GM12891 (cell line): ENCODE measurements around the gene ST3GAL6.

ENCODE experiments used
- PAX5 ChIP-seq: IDR thresholded peaks from 2 replicates; pipeline ENCODE4 v1.6.1; 2011; ENCODE audit warnings: low read length, moderate library complexity, mild to moderate bottlenecking; ENCODE audit not compliant: insufficient read depth, severe bottlenecking
- POLR2A ChIP-seq: IDR thresholded peaks from 2 replicates; pipeline ENCODE4 v1.6.1; 2011; ENCODE audit warnings: low read depth, low read length, control low read depth
- POLR2AphosphoS5 ChIP-seq: IDR thresholded peaks from 2 replicates; pipeline ENCODE4 v1.6.1; 2011; ENCODE audit warnings: low read depth, low read length, control low read depth
- POU2F2 ChIP-seq: IDR thresholded peaks from 2 replicates; pipeline ENCODE4 v1.6.1; 2011; ENCODE audit warnings: low read depth, mild to moderate bottlenecking, control low read depth, low read length, moderate library complexity
- SPI1 ChIP-seq: IDR thresholded peaks from 2 replicates; pipeline ENCODE4 v1.6.1; 2011; ENCODE audit warnings: low read depth, low read length, control low read depth
- TAF1 ChIP-seq: IDR thresholded peaks from 2 replicates; pipeline ENCODE4 v1.6.1; 2011; ENCODE audit warnings: low read depth, low read length, control low read depth

GRCh38 chr3:98788651-98789050 lies 25.5 kb downstream of the ST3GAL6 start:
- TF ChIP-seq POLR2A (no peak), POLR2AphosphoS5 (no peak), TAF1 (no peak), PAX5 (no peak), SPI1 (no peak), POU2F2 (no peak)
